Esophagus squamous epithelium (tissue), 4 donors: Measurements from ENCODE around the gene ZSWIM6.

Experiments used
- POLR2A ChIP-seq, 4 donors: fragments of 450-650 bp; IDR thresholded peaks; one replicate each; pipeline ENCODE4 v1.6.1; 2017; ENCODE audit warnings: antibody characterized with exemption in 4 of 4, mild to moderate bottlenecking in 4 of 4, moderate library complexity in 3 of 4
- TF ChIP-seq, protein P1 (sequence below), 6 experiments: fragments of 450-650 bp in 4 of 6; fragments of 200-600 bp in 2 of 6; sonication (generic) in 2 of 6; IDR thresholded peaks; one replicate each; pipeline ENCODE4 v1.5.1; 2016 to 2019; ENCODE audit warnings: antibody characterized with exemption in 6 of 6, mild to moderate bottlenecking in 4 of 6, moderate library complexity in 4 of 6

DNA sequence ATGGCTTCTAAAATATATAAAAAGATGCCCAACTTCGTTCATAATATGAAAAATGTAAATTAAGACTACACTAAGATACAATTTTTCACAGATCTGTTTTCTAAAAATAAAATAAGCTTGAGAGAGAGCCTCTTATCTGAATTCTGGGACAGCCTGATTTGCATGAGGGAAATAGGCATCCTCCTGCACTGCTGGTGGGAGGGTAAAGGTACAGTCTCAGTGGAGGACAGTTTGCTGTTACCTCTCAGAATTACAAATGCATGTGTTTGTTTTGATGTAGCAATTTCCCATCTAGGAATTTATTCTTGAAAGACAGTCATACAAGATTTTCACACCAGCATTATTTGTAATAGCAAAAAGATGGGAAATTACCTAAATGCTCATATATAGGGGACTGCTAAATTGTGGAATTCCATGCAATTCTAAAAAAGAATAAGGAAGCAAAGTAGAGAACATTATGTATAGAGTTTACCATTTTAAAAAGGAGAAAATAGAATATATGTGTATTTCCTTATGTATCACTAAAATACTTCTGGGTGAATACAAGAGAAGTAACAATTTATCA lies 75.7 kb downstream of the ZSWIM6 start:
- TF ChIP-seq, protein P1, sequence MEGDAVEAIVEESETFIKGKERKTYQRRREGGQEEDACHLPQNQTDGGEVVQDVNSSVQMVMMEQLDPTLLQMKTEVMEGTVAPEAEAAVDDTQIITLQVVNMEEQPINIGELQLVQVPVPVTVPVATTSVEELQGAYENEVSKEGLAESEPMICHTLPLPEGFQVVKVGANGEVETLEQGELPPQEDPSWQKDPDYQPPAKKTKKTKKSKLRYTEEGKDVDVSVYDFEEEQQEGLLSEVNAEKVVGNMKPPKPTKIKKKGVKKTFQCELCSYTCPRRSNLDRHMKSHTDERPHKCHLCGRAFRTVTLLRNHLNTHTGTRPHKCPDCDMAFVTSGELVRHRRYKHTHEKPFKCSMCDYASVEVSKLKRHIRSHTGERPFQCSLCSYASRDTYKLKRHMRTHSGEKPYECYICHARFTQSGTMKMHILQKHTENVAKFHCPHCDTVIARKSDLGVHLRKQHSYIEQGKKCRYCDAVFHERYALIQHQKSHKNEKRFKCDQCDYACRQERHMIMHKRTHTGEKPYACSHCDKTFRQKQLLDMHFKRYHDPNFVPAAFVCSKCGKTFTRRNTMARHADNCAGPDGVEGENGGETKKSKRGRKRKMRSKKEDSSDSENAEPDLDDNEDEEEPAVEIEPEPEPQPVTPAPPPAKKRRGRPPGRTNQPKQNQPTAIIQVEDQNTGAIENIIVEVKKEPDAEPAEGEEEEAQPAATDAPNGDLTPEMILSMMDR (IDR thresholded peaks at IDR 0.05), result no peak
- TF ChIP-seq POLR2A (IDR thresholded peaks at IDR 0.05), result no peak
